ENCODE results near the gene RPL5.

- TF ChIP-seq CTCF (IDR thresholded peaks at IDR 0.05; ENCODE audit: poor library complexity) (no peak), EZH2 (IDR thresholded peaks at IDR 0.05; ENCODE audit: borderline replicate concordance) (no peak), EZH2phosphoT487 (IDR thresholded peaks at IDR 0.05; ENCODE audit: low read depth, severe bottlenecking, unreplicated experiment) (no peak)
Observed at GRCh38 chr1:92876351-92876750, 44.5 kb downstream of the RPL5 start.
